Peyer's patch (tissue), 4 donors: ENCODE data around the gene CACNA2D3.

Experiments used
- CTCF ChIP-seq, 6 experiments: fragments of 450-650 bp in 4 of 6; fragments of 200-600 bp in 2 of 6; sonication (generic) in 1 of 6; IDR thresholded peaks; one replicate each; pipeline ENCODE4 v1.5.1; 2017 to 2019; ENCODE audit warnings: antibody characterized with exemption in 6 of 6, mild to moderate bottlenecking in 3 of 6, moderate library complexity in 1 of 6
- POLR2A ChIP-seq, 2 donors: fragments of 450-650 bp; IDR thresholded peaks; one replicate each; pipeline ENCODE4 v1.5.1; 2017; ENCODE audit warnings: antibody characterized with exemption in 2 of 2, mild to moderate bottlenecking in 2 of 2, moderate library complexity in 2 of 2

DNA sequence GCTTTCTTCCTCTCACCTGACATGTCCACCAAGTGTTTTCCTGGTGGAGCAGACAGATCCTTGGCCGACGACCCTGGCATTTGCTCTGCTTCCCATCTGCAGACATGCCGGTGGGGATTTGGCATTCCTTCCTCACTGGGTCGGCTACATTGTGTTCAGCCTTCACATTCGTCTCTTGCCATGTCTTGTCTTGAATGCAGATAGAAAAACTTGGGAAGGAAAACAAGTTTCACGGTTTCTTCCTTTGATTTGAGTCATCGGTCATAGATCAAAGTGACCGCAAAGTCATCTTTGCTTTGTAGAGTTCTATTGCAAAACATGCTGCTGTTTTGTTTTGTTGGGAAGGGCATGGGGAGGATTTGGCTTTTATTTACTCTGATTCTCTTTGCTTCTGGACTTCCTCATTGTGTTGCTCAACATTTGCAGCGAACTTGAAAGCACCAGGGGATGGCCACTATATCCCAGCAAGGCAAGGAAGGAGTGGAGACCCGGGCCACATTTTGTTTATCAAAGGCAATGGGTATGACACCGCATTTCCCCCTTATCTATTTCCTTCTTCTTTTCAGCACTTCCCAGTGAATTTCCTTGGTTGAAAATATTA is 321.3 kb downstream of the CACNA2D3 start:
- TF ChIP-seq CTCF (IDR thresholded peaks at IDR 0.05) (no peak), POLR2A (IDR thresholded peaks at IDR 0.05) (no peak)
